K562 (cell line): Measurements from ENCODE around the gene HRH3. TPM values are rescaled to one million over a fixed set of nuclear protein-coding genes. Genes with fewer than 3 reads are reported as not detected.

Experiments used
- FOXK2 ChIP-seq, 2 experiments: fragments of 450-650 bp; IDR thresholded peaks in 1 of 2; conservative IDR thresholded peaks in 1 of 2; 2 replicates each; pipeline ENCODE4 v1.6.1; 2016; ENCODE audit warnings: low read depth in 2 of 2, mild to moderate bottlenecking in 1 of 2
- RBFOX2 ChIP-seq: fragments of 200-400 bp; formaldehyde crosslinking; IDR thresholded peaks from 2 replicates; pipeline ENCODE4 v1.6.1; 2017; ENCODE audit warnings: low read depth, mild to moderate bottlenecking, low read length, moderate library complexity
- SRSF3 ChIP-seq: fragments of 200-400 bp; formaldehyde crosslinking; IDR thresholded peaks from 2 replicates; pipeline ENCODE4 v1.6.1; 2016; ENCODE audit warnings: mild to moderate bottlenecking, low read length, moderate library complexity; ENCODE audit not compliant: insufficient read depth
- TBL1XR1 ChIP-seq, 2 experiments: IDR thresholded peaks; 2 replicates each; pipeline ENCODE4 v1.6.1; 2012; ENCODE audit warnings: improper control_type of control experiment in 2 of 2, low read length in 2 of 2, mild to moderate bottlenecking in 1 of 2
- TFE3 ChIP-seq: fragments of 450-650 bp; formaldehyde crosslinking; IDR thresholded peaks from 2 replicates; pipeline ENCODE4 v1.4.0; 2020; ENCODE audit warnings: mild to moderate bottlenecking, mixed read lengths
- WHSC1 ChIP-seq: IDR thresholded peaks from one replicate; pipeline ENCODE4 v1.6.1; 2012; ENCODE audit warnings: low read length, control low read depth, inconsistent platforms
- XRCC5 ChIP-seq: fragments of 200-400 bp; formaldehyde crosslinking; IDR thresholded peaks from 2 replicates; pipeline ENCODE4 v1.6.1; 2017; ENCODE audit warnings: low read depth, mild to moderate bottlenecking, low read length
- ZNF318 ChIP-seq, 2 experiments: fragments of 450-650 bp; IDR thresholded peaks; 2 replicates each; pipeline ENCODE4 v1.6.1; 2016; ENCODE audit warnings: mild to moderate bottlenecking in 2 of 2, borderline replicate concordance in 1 of 2, low read depth in 1 of 2, moderate library complexity in 1 of 2
- ZNF644 ChIP-seq: fragments of 200-800 bp; sonication (Bioruptor generic); IDR thresholded peaks from 2 replicates; pipeline ENCODE4 v1.6.1; 2016; ENCODE audit warnings: low read depth, missing genetic modification characterization, missing compliant biosample characterization
- polyA plus RNA-seq, 8 experiments: library from polyadenylated mRNA; depleted of rRNA in 4 of 8; stranded (reverse) in 5 of 8; unstranded in 3 of 8; fragments of >200 nt; fragmentation: Nextera tagmentation in 2 of 8; fragmentation: Illumina TruSeq in 1 of 8; extraction: Ambion mirVana in 2 of 8; extraction: Trizol in 1 of 8; gene quantifications; 2 replicates each; pipeline versions ENCODE4 v1.2.1 to v1.2.3, GENCODE V29; 2011 to 2014; ENCODE audit warnings: inconsistent platforms in 1 of 8, missing spikeins in 1 of 8
- total RNA-seq, 7 experiments: library from RNA; depleted of rRNA in 6 of 7; stranded (reverse); fragments of >200 nt in 6 of 7; fragmentation: Illumina TruSeq in 2 of 7; extraction: Trizol in 2 of 7; gene quantifications; 2 replicates each; pipeline versions ENCODE4 v1.2.1 to v1.2.3, GENCODE V29; 2011 to 2021; ENCODE audit warnings: low replicate concordance in 1 of 7

The HRH3 gene
- total and polyA plus RNA-seq, 9 of the 15 experiments (the other 6 are each of a cell fraction or from before 2014, with no cell fraction given) = not detected

GRCh38 chr20:62243106-62243505 is 23.0 kb upstream of the HRH3 start (continued):
- TF ChIP-seq XRCC5 (no peak), FOXK2 (conservative IDR thresholded peaks at IDR 0.05 in 1 of 2, IDR thresholded peaks at IDR 0.05 in 1 of 2; ENCODE audit: low read depth in 2 of 2) (no peak), TFE3 (CRISPR knock-in tag) (no peak), WHSC1 (no peak), ZNF644 (no peak), SRSF3 (no peak), RBFOX2 (no peak), TBL1XR1 (IDR thresholded peaks at IDR 0.05; ENCODE audit: low read length in 2 of 2) (no peak), ZNF318 (IDR thresholded peaks at IDR 0.05; ENCODE audit: borderline replicate concordance in 1 of 2, low read depth in 1 of 2) (no peak)
- TF ChIP-seq, all 486 proteins: peak for 0
